SK-N-MC (cell line): ENCODE data around the gene ZNF699.

ENCODE experiments used
- EZH2 ChIP-seq: fragments of 200-600 bp; sonication (generic); IDR thresholded peaks from one replicate; pipeline ENCODE4 v1.6.1; 2017; ENCODE audit warnings: antibody characterized with exemption
- FOXP2 ChIP-seq: optimal IDR thresholded peaks from 2 replicates; pipeline ENCODE3; 2011; ENCODE audit warnings: mild to moderate bottlenecking, moderate library complexity; ENCODE audit not compliant: insufficient read depth; ENCODE audit errors: extremely low read length, control extremely low read depth
- POLR2AphosphoS5 ChIP-seq: IDR thresholded peaks from 2 replicates; pipeline ENCODE4 v1.6.1; 2012; ENCODE audit warnings: mild to moderate bottlenecking, low read depth, low read length, borderline replicate concordance

- TF ChIP-seq EZH2 (no peak), POLR2AphosphoS5 (no peak), FOXP2 (no peak)
Measured at GRCh38 chr19:9308091-9308770, 1.4 kb downstream of the ZNF699 start.
